VCaP (cell line): ENCODE results near the gene CTIF.

Experiments used
- H3K27ac ChIP-seq: fragments of 450-650 bp; 2 replicates; pipeline ENCODE4 v1.5.1; 2017
- TF ChIP-seq, protein P1 (sequence below): fragments of 450-650 bp; conservative IDR thresholded peaks from 2 replicates; pipeline ENCODE4 v1.5.1; 2017; ENCODE audit warnings: mild to moderate bottlenecking, moderate library complexity

Gene CTIF

DNA sequence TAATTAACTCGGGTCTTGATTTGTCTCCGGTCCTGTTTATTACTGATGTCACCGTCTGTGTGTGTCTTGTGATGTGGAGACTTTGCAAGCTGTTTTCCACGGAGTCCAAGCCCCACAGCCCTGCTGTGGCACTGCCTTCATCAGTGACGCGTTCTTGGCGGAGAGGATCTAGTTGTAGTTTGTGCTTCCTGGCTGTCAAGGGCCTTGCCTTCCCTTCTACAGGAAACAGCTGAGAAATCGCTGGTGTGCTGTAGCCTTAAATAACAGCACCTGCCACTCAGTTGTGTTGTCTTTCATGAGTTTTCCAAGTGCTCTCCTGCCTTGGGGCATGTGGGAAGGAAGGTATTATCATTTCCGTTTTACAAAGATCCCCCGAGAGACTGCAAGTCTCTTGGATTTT is 26.3 kb downstream of the CTIF start:
- TF ChIP-seq, protein P1, sequence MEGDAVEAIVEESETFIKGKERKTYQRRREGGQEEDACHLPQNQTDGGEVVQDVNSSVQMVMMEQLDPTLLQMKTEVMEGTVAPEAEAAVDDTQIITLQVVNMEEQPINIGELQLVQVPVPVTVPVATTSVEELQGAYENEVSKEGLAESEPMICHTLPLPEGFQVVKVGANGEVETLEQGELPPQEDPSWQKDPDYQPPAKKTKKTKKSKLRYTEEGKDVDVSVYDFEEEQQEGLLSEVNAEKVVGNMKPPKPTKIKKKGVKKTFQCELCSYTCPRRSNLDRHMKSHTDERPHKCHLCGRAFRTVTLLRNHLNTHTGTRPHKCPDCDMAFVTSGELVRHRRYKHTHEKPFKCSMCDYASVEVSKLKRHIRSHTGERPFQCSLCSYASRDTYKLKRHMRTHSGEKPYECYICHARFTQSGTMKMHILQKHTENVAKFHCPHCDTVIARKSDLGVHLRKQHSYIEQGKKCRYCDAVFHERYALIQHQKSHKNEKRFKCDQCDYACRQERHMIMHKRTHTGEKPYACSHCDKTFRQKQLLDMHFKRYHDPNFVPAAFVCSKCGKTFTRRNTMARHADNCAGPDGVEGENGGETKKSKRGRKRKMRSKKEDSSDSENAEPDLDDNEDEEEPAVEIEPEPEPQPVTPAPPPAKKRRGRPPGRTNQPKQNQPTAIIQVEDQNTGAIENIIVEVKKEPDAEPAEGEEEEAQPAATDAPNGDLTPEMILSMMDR, result no peak
- no peak overlapping the region for H3K27ac ChIP-seq

DNA sequence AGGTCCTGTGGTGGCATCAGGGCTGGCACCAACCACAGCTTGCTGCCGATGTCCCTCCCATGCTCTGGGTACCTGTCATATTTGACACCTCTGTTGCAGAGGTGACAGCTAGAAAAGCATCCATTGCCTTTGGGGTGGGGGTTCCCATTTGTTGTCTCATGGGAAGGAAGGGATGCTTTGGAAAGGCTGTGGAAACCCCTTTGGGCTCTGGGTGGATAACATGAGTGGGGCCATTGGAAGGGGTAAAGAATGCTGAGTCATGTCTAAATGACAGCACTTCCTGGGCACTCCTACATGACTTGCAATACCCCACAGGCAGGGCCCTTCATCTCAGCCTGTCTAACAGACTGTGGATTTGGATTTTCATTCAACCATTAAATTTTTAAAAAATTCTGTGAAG is 27.8 kb downstream of the CTIF start:
- no peak overlapping the region for H3K27ac ChIP-seq
- TF ChIP-seq, protein P1, result no peak

DNA sequence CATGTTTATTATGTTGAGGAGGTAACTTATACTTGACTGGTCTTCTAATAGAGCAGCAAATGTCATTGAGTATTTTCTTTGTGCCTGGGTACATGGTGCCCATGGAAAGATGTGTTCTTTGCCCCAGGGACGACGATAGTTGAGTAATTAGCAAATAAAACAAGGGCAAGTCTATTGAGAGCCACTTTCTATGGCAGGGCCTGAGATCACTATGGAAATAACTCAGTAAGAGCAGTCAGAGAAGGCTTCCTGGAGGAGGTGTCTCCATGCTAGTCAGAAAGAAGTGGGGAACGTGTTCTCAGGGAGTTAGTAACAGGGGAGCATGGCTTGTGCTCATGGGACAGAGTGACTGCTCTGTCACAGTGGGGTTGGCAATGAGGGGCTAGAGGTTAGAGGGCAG is 28.6 kb downstream of the CTIF start:
- TF ChIP-seq, protein P1, result no peak
- H3K27ac ChIP-seq, result no peak overlapping the region

DNA sequence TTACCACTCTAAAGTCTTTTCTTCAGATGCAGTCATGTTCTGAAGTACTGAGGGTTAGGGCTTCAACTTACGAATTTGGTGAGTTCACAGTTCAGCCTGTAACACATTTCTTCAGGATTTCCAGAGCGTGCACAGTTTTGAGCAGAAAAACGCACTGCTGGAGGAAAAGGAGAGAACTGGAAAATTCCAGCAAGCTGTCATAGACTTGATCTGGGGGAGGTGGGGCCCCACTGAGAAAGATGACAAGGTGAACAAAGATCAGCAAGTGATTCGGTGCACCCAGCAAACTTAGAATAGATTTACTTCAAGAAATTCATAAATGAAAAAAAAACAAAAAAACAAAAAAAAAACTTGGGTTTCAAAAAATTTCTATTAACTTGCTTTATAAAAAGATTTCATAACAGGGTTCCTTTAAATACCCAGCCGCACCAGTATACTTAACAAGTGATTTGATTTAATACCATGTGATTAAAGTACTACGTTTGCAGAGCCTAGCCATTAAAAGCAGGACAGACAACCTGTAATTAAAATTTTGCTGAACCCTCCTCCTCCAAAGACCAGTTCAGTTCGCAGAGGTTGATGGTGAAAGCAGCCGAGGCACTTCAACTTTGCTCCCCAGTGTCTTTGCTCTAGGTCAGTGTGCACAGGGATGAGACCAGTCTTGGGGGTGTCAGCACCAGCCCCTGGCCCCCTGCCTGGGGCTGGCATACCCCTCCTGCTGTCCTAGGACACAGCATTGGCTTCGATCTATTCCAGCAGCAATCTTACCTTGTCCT is 30.5 kb downstream of the CTIF start:
- no peak overlapping the region for H3K27ac ChIP-seq
- TF ChIP-seq, protein P1, result no peak

DNA sequence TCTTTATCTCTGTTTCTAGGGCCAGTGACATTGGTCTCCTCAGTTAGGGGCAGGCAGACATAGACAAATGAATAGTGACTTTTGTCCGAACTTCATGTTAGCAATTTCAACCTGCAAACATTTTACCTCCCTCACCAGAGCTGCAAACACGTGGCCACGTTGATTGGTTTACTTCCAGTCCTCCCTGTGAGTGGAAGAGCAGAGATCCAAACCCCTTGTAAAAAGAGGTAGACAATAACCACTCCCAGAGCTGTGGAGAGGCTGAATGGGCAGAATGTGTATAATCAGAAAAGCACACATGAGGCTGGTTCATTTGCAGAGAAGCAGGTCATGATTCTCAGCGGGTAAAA is 31.1 kb downstream of the CTIF start:
- TF ChIP-seq, protein P1, result no peak
- no peak overlapping the region for H3K27ac ChIP-seq

- H3K27ac ChIP-seq, result no peak overlapping the region
- TF ChIP-seq, protein P1, result no peak
These were observed 31.5 kb downstream of the CTIF start for GRCh38 chr18:48570313-48570712.

DNA sequence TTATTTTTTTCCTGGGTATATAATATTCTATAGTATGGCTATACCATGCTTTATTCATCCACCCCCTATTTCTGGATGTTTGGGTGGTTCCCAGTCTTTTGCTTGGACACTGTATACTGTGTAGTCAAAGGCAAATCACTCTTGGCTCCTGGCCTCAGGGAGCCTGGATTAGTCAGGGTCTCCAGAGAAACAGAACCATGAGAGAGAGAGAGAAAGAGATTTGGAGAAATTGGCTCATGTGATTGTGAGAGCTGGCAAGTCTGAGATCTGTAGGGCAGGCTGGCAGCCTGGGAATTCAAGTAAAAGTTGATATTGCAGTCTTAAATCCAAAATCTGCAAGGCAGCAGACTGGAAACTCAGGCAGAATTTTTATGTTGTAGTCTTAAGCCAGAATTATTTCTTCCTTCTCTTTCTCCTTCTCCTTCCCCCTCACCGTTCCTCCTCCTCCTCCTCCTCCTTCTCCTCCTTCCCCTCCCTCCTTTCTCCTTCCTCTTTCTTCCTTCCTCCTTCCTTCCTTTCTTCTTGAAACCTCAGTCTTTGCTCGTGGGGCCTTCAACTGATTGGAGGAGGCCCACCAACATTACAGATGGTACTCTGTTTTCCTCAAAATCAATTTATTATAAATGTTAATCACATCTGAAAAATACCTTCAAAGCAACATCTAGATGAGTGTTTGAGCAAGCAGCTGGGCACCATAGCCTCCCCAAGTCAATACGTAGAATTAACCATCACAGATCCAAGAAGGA is 33.0 kb downstream of the CTIF start:
- TF ChIP-seq, protein P1, result no peak
- no peak overlapping the region for H3K27ac ChIP-seq
